Body of pancreas (tissue), 4 donors: ENCODE measurements around the gene FAM216B. TPM values are rescaled to one million over a fixed set of nuclear protein-coding genes. Genes with fewer than 3 reads are reported as not detected.

ENCODE experiments used
- ATAC-seq: fragments of 150-250 bp; one replicate; pipeline ENCODE4 v1.9.1; 2016
- DNase-seq, 4 donors: peaks; one replicate each; pipeline ENCODE4 v3.0.0-alpha.2; 2019
- H3K27ac ChIP-seq, 4 donors: fragments of 200-600 bp; sonication (generic); 1 replicate in 3 of 4; 2 replicates in 1 of 4; pipeline versions ENCODE4 v1.5.1 to v1.6.1; 2016 to 2019; ENCODE audit warnings: mild to moderate bottlenecking in 1 of 4, mixed read lengths in 1 of 4, moderate library complexity in 1 of 4
- H3K27me3 ChIP-seq, 2 donors: fragments of 200-600 bp; sonication (generic); one replicate each; pipeline ENCODE4 v1.6.0; 2016; ENCODE audit warnings: mild to moderate bottlenecking in 1 of 2
- H3K36me3 ChIP-seq, 2 donors: fragments of 200-600 bp; sonication (generic); replicated peaks in 1 of 2; 2 replicates each; pipeline ENCODE4 v1.5.1; 2016; ENCODE audit warnings: low read depth in 2 of 2; ENCODE audit not compliant: insufficient read depth in 1 of 2
- H3K4me1 ChIP-seq: fragments of 200-600 bp; sonication (generic); one replicate; pipeline ENCODE4 v1.6.0; 2016
- H3K4me3 ChIP-seq, 2 donors: fragments of 200-600 bp; sonication (generic); 1 replicate in 1 of 2; 2 replicates in 1 of 2; pipeline ENCODE4 v1.5.1; 2016 to 2019
- H3K9me3 ChIP-seq, 3 donors: fragments of 200-600 bp; sonication (generic); 1 replicate in 2 of 3; 2 replicates in 1 of 3; pipeline ENCODE4 v1.5.1; 2016
- CTCF ChIP-seq, 7 experiments: fragments of 450-650 bp in 4 of 7; fragments of 200-600 bp in 3 of 7; sonication (generic) in 3 of 7; IDR thresholded peaks; one replicate each; pipeline ENCODE4 v1.5.1; 2016 to 2019; ENCODE audit warnings: antibody characterized with exemption in 7 of 7
- POLR2A ChIP-seq, 3 donors: fragments of 450-650 bp; IDR thresholded peaks; one replicate each; pipeline ENCODE4 v1.6.1; 2016; ENCODE audit warnings: antibody characterized with exemption in 3 of 3, mild to moderate bottlenecking in 2 of 3
- WGBS, 2 donors: methylation state at CpG; one replicate each; pipeline ENCODE4 v1.1.5; 2017; 5-methylcytosine and 5-hydroxymethylcytosine counted together
- intact Hi-C: fragments of 100-400 bp; cut with DNase I; formaldehyde crosslinking; loops from one replicate; pipeline ENCODE4 v1.15.1; 2023
- total RNA-seq, 2 donors: library from RNA; depleted of rRNA; stranded (reverse); fragments of >200 nt; gene quantifications; one replicate each; pipeline ENCODE4 v1.1.0, GENCODE V29; 2016

FAM216B gene
- total RNA-seq, 2 donors from 2014 or later, result under 0.01 TPM; not detected in 1

- Histone ChIP-seq H3K36me3 (no peaks in the 10 kb centered on the region), H3K27me3 (no peaks in the 10 kb centered on the region), H3K27ac (no peak overlapping the region), H3K4me1 (no peaks in the 10 kb centered on the region), H3K4me3 (no peak overlapping the region), H3K9me3 (no peaks in the 10 kb centered on the region)
- no peak for DNase-seq
- intact Hi-C loops, result no loop called here
- WGBS, 2 donors, result 92 to 93% methylated on average over 4 of the region's 4 CpGs
- TF ChIP-seq POLR2A (IDR thresholded peaks at IDR 0.05) (no peak), CTCF (IDR thresholded peaks at IDR 0.05) (no peak)
- no peak for ATAC-seq
These were observed 7.2 kb downstream of the FAM216B start for GRCh38 chr13:42788601-42789000.

- no peak for TF ChIP-seq CTCF (IDR thresholded peaks at IDR 0.05)
- no peak for TF ChIP-seq POLR2A (IDR thresholded peaks at IDR 0.05)
These were observed 10.8 kb downstream of the FAM216B start for GRCh38 chr13:42792154-42792553.

GRCh38 chr13:42794577-42795275 lies 13.3 kb downstream of the FAM216B start:
- Histone ChIP-seq H3K4me3 (no peak overlapping the region), H3K27me3 (no peaks in the 10 kb centered on the region), H3K4me1 (no peaks in the 10 kb centered on the region), H3K9me3 (no peaks in the 10 kb centered on the region), H3K27ac (no peak overlapping the region), H3K36me3 (no peaks in the 10 kb centered on the region)
- TF ChIP-seq POLR2A (IDR thresholded peaks at IDR 0.05), result no peak
- TF ChIP-seq CTCF (IDR thresholded peaks at IDR 0.05), result no peak
- DNase-seq, result no peak
- no peak for ATAC-seq
- intact Hi-C loops, result no loop called here
- WGBS, 2 donors, result 81 to 82% methylated on average over 5 of the region's 5 CpGs

More at GRCh38 chr13:42792154-42792553, 10.8 kb downstream of the FAM216B start:
- 80 to 85% methylated on average over 4 of the region's 4 CpGs for WGBS, 2 donors
- Histone ChIP-seq H3K27me3 (no peaks in the 10 kb centered on the region), H3K9me3 (no peaks in the 10 kb centered on the region), H3K36me3 (no peaks in the 10 kb centered on the region), H3K4me3 (no peak overlapping the region), H3K27ac (no peak overlapping the region), H3K4me1 (no peaks in the 10 kb centered on the region)
- intact Hi-C loops, result no loop called here
- ATAC-seq (no peak), DNase-seq (no peak)

- TF ChIP-seq POLR2A (IDR thresholded peaks at IDR 0.05), result no peak
- Histone ChIP-seq H3K9me3 (no peaks in the 10 kb centered on the region), H3K36me3 (no peaks in the 10 kb centered on the region), H3K27ac (no peak overlapping the region), H3K4me3 (no peak overlapping the region), H3K27me3 (no peaks in the 10 kb centered on the region), H3K4me1 (no peaks in the 10 kb centered on the region)
- DNase-seq (no peak), ATAC-seq (no peak)
- WGBS, 2 donors, result 76 to 90% methylated on average over 2 of the region's 2 CpGs
- intact Hi-C loops, result no loop called here
These were observed 14.3 kb downstream of the FAM216B start for GRCh38 chr13:42795666-42796065.

GRCh38 chr13:42796747-42797356 lies 15.5 kb downstream of the FAM216B start:
- H3K36me3 ChIP-seq, result no peaks in the 10 kb centered on the region
- no peak overlapping the region for H3K27ac ChIP-seq
- DNase-seq (no peak), ATAC-seq (no peak)
- no peaks in the 10 kb centered on the region for H3K27me3 ChIP-seq
- H3K9me3 ChIP-seq, result no peaks in the 10 kb centered on the region
- no peak overlapping the region for H3K4me3 ChIP-seq
- WGBS, 2 donors, result 64 to 77% methylated on average over 7 of the region's 7 CpGs
- H3K4me1 ChIP-seq, result no peaks in the 10 kb centered on the region
- TF ChIP-seq CTCF (IDR thresholded peaks at IDR 0.05) (no peak), POLR2A (IDR thresholded peaks at IDR 0.05) (no peak)
- intact Hi-C loops, result no loop called here
